Activated CD8-positive, alpha-beta memory T cell treated with anti-CD3 and anti-CD28 coated beads, Interleukin-2, amount 50 U/mL, for 48 hours (primary cell): Measurements from ENCODE around the gene PEG3.

ENCODE experiments used
- DNase-seq: peaks from one replicate; pipeline ENCODE4 v3.0.0-alpha.2; 2020

The PEG3 gene

GRCh38 chr19:56806639-56807038 is 33.9 kb downstream of the PEG3 start:
- DNase-seq = no peak
